HG02623 (cell line): ENCODE measurements around the gene NAP1L4.
A peak's percentile ranks its signal among the peaks of the same experiment; 100 is the strongest.

Experiments
- ATAC-seq: cut with Tn5 transposase; IDR thresholded peaks from one replicate; pipeline ENCODE4 v1.9.1; 2021; ENCODE audit warnings: moderate library complexity; ENCODE audit not compliant: unreplicated experiment

NAP1L4 gene

GRCh38 chr11:2995893-2996554 is 3.9 kb upstream of the NAP1L4 start:
- ATAC-seq: no peak

- ATAC-seq: no peak
Measured at GRCh38 chr11:2995031-2995561, 3.0 kb upstream of the NAP1L4 start.

- ATAC-seq: no peak
Measured at GRCh38 chr11:2994336-2994730, 2.2 kb upstream of the NAP1L4 start.

- no peak for ATAC-seq
Measured at GRCh38 chr11:2992997-2993325, 832 bp upstream of the NAP1L4 start.

- ATAC-seq: peak; percentile 39
Measured at GRCh38 chr11:2991452-2992233, 486 bp downstream of the NAP1L4 start.

- ATAC-seq: no peak
Measured at GRCh38 chr11:2990617-2991451, 1.3 kb downstream of the NAP1L4 start.

GRCh38 chr11:2989551-2989950 is 2.6 kb downstream of the NAP1L4 start:
- no peak for ATAC-seq

- no peak for ATAC-seq
Measured at GRCh38 chr11:2989006-2989405, 3.1 kb downstream of the NAP1L4 start.

- ATAC-seq: no peak
Measured at GRCh38 chr11:2987881-2988861, 4.0 kb downstream of the NAP1L4 start.

GRCh38 chr11:2983908-2984307 is 8.2 kb downstream of the NAP1L4 start:
- ATAC-seq: no peak

GRCh38 chr11:2982214-2982613 is 9.9 kb downstream of the NAP1L4 start:
- ATAC-seq: no peak

GRCh38 chr11:2981130-2981529 is 11.0 kb downstream of the NAP1L4 start:
- no peak for ATAC-seq

- ATAC-seq: no peak
Measured at GRCh38 chr11:2980168-2980840, 11.8 kb downstream of the NAP1L4 start.

- no peak for ATAC-seq
Measured at GRCh38 chr11:2977113-2977512, 15.0 kb downstream of the NAP1L4 start.

GRCh38 chr11:2976294-2977063 is 15.7 kb downstream of the NAP1L4 start:
- no peak for ATAC-seq

GRCh38 chr11:2975594-2975993 is 16.5 kb downstream of the NAP1L4 start:
- no peak for ATAC-seq

- no peak for ATAC-seq
Measured at GRCh38 chr11:2974272-2974671, 17.9 kb downstream of the NAP1L4 start.

GRCh38 chr11:2968341-2968900 is 23.7 kb downstream of the NAP1L4 start:
- no peak for ATAC-seq

GRCh38 chr11:2964782-2965181 is 27.3 kb downstream of the NAP1L4 start:
- ATAC-seq: no peak
